GM23338 (cell line): Measurements from ENCODE around the gene TFF1.

Experiments
- CREB1 ChIP-seq: fragments of 250-450 bp; sonication (Bioruptor Pico); IDR thresholded peaks from 2 replicates; pipeline ENCODE4 v1.5.0; 2020; ENCODE audit warnings: low read depth, mild to moderate bottlenecking, moderate library complexity
- CTCF ChIP-seq, 2 experiments: fragments of 200-600 bp in 1 of 2; sonication (generic) in 1 of 2; conservative IDR thresholded peaks; 2 replicates each; pipeline versions ENCODE4 v1.5.1 to v1.6.1; 2016 to 2017; ENCODE audit warnings: antibody characterized with exemption in 2 of 2, low read depth in 2 of 2, mild to moderate bottlenecking in 2 of 2, moderate library complexity in 1 of 2
- EZH2 ChIP-seq: fragments of 200-600 bp; sonication (generic); IDR thresholded peaks from one replicate; pipeline ENCODE4 v1.8.0; 2017; ENCODE audit warnings: antibody characterized with exemption, mild to moderate bottlenecking, low read depth; ENCODE audit not compliant: unreplicated experiment
- EZH2phosphoT487 ChIP-seq: fragments of 200-600 bp; sonication (generic); IDR thresholded peaks from one replicate; pipeline ENCODE4 v1.8.1; 2018; ENCODE audit warnings: antibody characterized with exemption; ENCODE audit not compliant: unreplicated experiment
- JUNB ChIP-seq: IDR thresholded peaks from one replicate; pipeline ENCODE4 v1.6.1; 2016; ENCODE audit warnings: antibody characterized with exemption; ENCODE audit not compliant: unreplicated experiment
- POLR2AphosphoS5 ChIP-seq: IDR thresholded peaks from 2 replicates; pipeline ENCODE4 v1.6.1; 2016; ENCODE audit warnings: antibody characterized with exemption, low read depth
- REST ChIP-seq: IDR thresholded peaks from one replicate; pipeline ENCODE4 v1.6.1; 2018; ENCODE audit warnings: antibody characterized with exemption; ENCODE audit not compliant: unreplicated experiment
- STAT1 ChIP-seq: IDR thresholded peaks from one replicate; pipeline ENCODE4 v1.6.1; 2016; ENCODE audit warnings: antibody characterized with exemption; ENCODE audit not compliant: unreplicated experiment

DNA sequence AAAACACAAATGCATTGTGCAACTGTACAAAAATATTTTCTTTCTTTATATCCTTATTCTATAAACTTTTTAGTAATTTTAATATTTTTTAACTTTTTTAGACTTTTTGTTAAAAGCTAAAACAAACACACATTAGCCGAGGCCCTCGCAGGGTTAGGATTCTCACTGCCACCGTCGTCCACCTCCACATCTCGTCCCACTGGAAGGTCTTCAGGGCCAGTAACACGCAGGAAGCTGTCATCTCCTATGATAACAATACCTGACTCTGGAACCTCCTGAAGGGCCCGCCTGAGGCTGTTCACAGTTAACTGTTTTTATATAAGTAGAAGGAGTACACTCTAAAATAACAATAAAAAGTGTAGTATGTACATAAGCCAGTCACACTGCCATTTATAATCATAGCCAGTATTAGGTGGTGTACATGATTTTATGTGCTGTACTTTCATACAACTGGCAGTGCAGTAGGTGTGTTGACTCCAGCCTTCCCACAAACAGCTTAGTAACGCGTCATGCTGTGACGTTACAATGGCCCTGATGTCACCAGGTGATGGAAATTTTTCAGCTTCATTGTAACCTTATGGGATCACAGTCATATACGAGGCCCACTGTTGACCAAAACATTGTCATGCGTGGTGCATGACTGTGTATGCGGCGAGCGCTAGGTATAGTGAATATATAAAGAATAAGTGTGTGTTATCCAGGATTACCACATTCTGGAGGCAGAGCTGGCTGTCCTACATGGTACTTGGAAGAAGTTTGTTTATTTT is 24.4 kb downstream of the TFF1 start:
- TF ChIP-seq CTCF (conservative IDR thresholded peaks at IDR 0.05; ENCODE audit: low read depth in 2 of 2) (no peak), POLR2AphosphoS5 (no peak), JUNB (no peak), EZH2phosphoT487 (no peak), STAT1 (no peak), EZH2 (no peak), CREB1 (CRISPR knock-in tag) (no peak), REST (no peak)
